H9 (cell line): ENCODE measurements around the gene IBA57. TPM values are rescaled to one million over a fixed set of nuclear protein-coding genes. Genes with fewer than 3 reads are reported as not detected.

Experiments
- DNase-seq: peaks from one replicate; pipeline ENCODE4 v3.0.0-alpha.2; 2017
- H2AFZ ChIP-seq: one replicate; pipeline ENCODE4 v1.6.1; 2013; ENCODE audit warnings: mild to moderate bottlenecking, low read length, control low read depth, moderate library complexity
- H2AK5ac ChIP-seq: 2 replicates; pipeline ENCODE4 v1.6.1; 2013; ENCODE audit warnings: low read length, control low read depth, mixed read lengths; ENCODE audit not compliant: insufficient read length
- H2BK120ac ChIP-seq: one replicate; pipeline ENCODE4 v1.6.1; 2013; ENCODE audit warnings: low read depth, mild to moderate bottlenecking, low read length, control low read depth, inconsistent platforms; ENCODE audit not compliant: poor library complexity, severe bottlenecking
- H2BK12ac ChIP-seq: 2 replicates; pipeline ENCODE4 v1.6.1; 2013; ENCODE audit warnings: low read length, control low read depth, mixed read lengths, low read depth; ENCODE audit not compliant: insufficient read length
- H2BK15ac ChIP-seq: 2 replicates; pipeline ENCODE4 v1.6.1; 2013; ENCODE audit warnings: low read depth, low read length, control low read depth
- H2BK20ac ChIP-seq: one replicate; pipeline ENCODE4 v1.6.1; 2013; ENCODE audit warnings: low read depth, mild to moderate bottlenecking, low read length, control low read depth, inconsistent platforms; ENCODE audit not compliant: poor library complexity, severe bottlenecking
- H2BK5ac ChIP-seq: 2 replicates; pipeline ENCODE4 v1.6.1; 2013; ENCODE audit warnings: low read length, control low read depth, mixed read lengths; ENCODE audit not compliant: insufficient read length
- H3K14ac ChIP-seq: 2 replicates; pipeline ENCODE4 v1.6.1; 2013; ENCODE audit warnings: low read length, control low read depth; ENCODE audit not compliant: insufficient read depth
- H3K18ac ChIP-seq: 2 replicates; pipeline ENCODE4 v1.6.1; 2013; ENCODE audit warnings: low read depth, mild to moderate bottlenecking, mixed read lengths, low read length, control low read depth; ENCODE audit not compliant: insufficient read length
- H3K23ac ChIP-seq: 2 replicates; pipeline ENCODE4 v1.6.1; 2013; ENCODE audit warnings: low read length, control low read depth, mixed read lengths, low read depth; ENCODE audit not compliant: insufficient read length
- H3K23me2 ChIP-seq: 2 replicates; pipeline ENCODE4 v1.6.1; 2013; ENCODE audit warnings: low read depth, mild to moderate bottlenecking, mixed read lengths, low read length, control low read depth; ENCODE audit not compliant: insufficient read length, poor library complexity, severe bottlenecking
- H3K27ac ChIP-seq: 2 replicates; pipeline ENCODE4 v1.5.1; 2013; ENCODE audit warnings: low read length, control low read depth, mixed read lengths, low read depth; ENCODE audit not compliant: insufficient read length
- H3K27me3 ChIP-seq: 2 replicates; pipeline ENCODE4 v1.6.1; 2013; ENCODE audit warnings: low read length, control low read depth, inconsistent platforms; ENCODE audit not compliant: insufficient read depth
- H3K4ac ChIP-seq: 2 replicates; pipeline ENCODE4 v1.6.1; 2013; ENCODE audit warnings: low read depth, mild to moderate bottlenecking, control low read depth, inconsistent platforms, low read length, moderate library complexity
- H3K4me1 ChIP-seq: 2 replicates; pipeline ENCODE4 v1.6.1; 2013; ENCODE audit warnings: low read length, control low read depth, inconsistent platforms; ENCODE audit not compliant: insufficient read depth
- H3K4me2 ChIP-seq: 2 replicates; pipeline ENCODE4 v1.6.1; 2013; ENCODE audit warnings: low read length, control low read depth, mixed read lengths; ENCODE audit not compliant: insufficient read length, insufficient read depth
- H3K56ac ChIP-seq: 2 replicates; pipeline ENCODE4 v1.6.1; 2013; ENCODE audit warnings: low read depth, mild to moderate bottlenecking, mixed read lengths, low read length, control low read depth; ENCODE audit not compliant: insufficient read length
- H3K79me1 ChIP-seq: 2 replicates; pipeline ENCODE4 v1.6.1; 2013; ENCODE audit warnings: low read depth, mild to moderate bottlenecking, moderate library complexity, low read length, control low read depth, inconsistent platforms; ENCODE audit not compliant: insufficient read depth, poor library complexity, severe bottlenecking
- H3K79me2 ChIP-seq: 2 replicates; pipeline ENCODE4 v1.6.1; 2013; ENCODE audit warnings: low read length, control low read depth, inconsistent platforms; ENCODE audit not compliant: insufficient read depth
- H3K9ac ChIP-seq: 2 replicates; pipeline ENCODE4 v1.6.1; 2013; ENCODE audit warnings: low read length, control low read depth, mixed read lengths; ENCODE audit not compliant: insufficient read length; ENCODE audit errors: extremely low read depth
- H3K9me3 ChIP-seq: one replicate; pipeline ENCODE4 v1.6.1; 2013; ENCODE audit warnings: low read depth, low read length, inconsistent platforms; ENCODE audit not compliant: control insufficient read depth
- H3T11ph ChIP-seq: one replicate; pipeline ENCODE4 v1.6.1; 2013; ENCODE audit warnings: mild to moderate bottlenecking, low read length, control low read depth, inconsistent platforms
- H4K20me1 ChIP-seq: one replicate; pipeline ENCODE4 v1.6.1; 2013; ENCODE audit not compliant: control insufficient read depth, insufficient read length, insufficient read depth
- H4K5ac ChIP-seq: 2 replicates; pipeline ENCODE4 v1.6.1; 2013; ENCODE audit warnings: low read depth, mild to moderate bottlenecking, mixed read lengths, low read length, control low read depth; ENCODE audit not compliant: insufficient read length
- H4K8ac ChIP-seq: replicated peaks from 2 replicates; pipeline ENCODE4 v1.6.1; 2013; ENCODE audit warnings: low read length, control low read depth, mixed read lengths, low read depth; ENCODE audit not compliant: insufficient read length
- H4K91ac ChIP-seq: 2 replicates; pipeline ENCODE4 v1.6.1; 2013; ENCODE audit warnings: low read depth, mild to moderate bottlenecking, moderate library complexity, mixed read lengths, low read length, control low read depth; ENCODE audit not compliant: insufficient read length
- H3K27ac Mint-ChIP-seq, 3 experiments: 2 replicates in 2 of 3; 3 replicates in 1 of 3; pipeline ENCODE4 v1.8.0; 2020 to 2021; ENCODE audit warnings: mixed read lengths in 3 of 3, mild to moderate bottlenecking in 1 of 3, moderate library complexity in 1 of 3
- H3K27me3 Mint-ChIP-seq: 2 replicates; pipeline ENCODE4 v1.8.0; 2021; ENCODE audit warnings: low read depth, mild to moderate bottlenecking, moderate library complexity, mixed read lengths
- H3K36me3 Mint-ChIP-seq, 3 experiments: 2 replicates in 2 of 3; 3 replicates in 1 of 3; pipeline ENCODE4 v1.8.0; 2020 to 2021; ENCODE audit warnings: low read depth in 3 of 3, mixed read lengths in 3 of 3; ENCODE audit not compliant: insufficient read depth in 1 of 3
- H3K4me1 Mint-ChIP-seq, 2 experiments: 2 replicates each; pipeline ENCODE4 v1.8.0; 2020; ENCODE audit warnings: mixed read lengths in 2 of 2
- H3K4me3 Mint-ChIP-seq, 2 experiments: 2 replicates in 1 of 2; 3 replicates in 1 of 2; pipeline ENCODE4 v1.8.0; 2020 to 2021; ENCODE audit warnings: mild to moderate bottlenecking in 2 of 2, mixed read lengths in 2 of 2, moderate library complexity in 1 of 2
- H3K9me3 Mint-ChIP-seq, 2 experiments: 2 replicates in 1 of 2; 3 replicates in 1 of 2; pipeline ENCODE4 v1.8.0; 2020; ENCODE audit warnings: mild to moderate bottlenecking in 2 of 2, mixed read lengths in 2 of 2, moderate library complexity in 1 of 2
- CTCF ChIP-seq: fragments of 200-600 bp; sonication (generic); conservative IDR thresholded peaks from 3 replicates; pipeline ENCODE4 v1.8.0; 2021; ENCODE audit warnings: antibody characterized with exemption, mild to moderate bottlenecking
- WGBS: extraction: QIAGEN DNeasy Blood & Tissue Kit; methylation state at CpG from one replicate; pipeline ENCODE4 v1.1.7; 2013; ENCODE audit warnings: missing lambda C conversion rate, low lambda C conversion rate, mixed read lengths; ENCODE audit not compliant: insufficient read length; ENCODE audit errors: extremely low coverage; 5-methylcytosine and 5-hydroxymethylcytosine counted together
- total RNA-seq: library from RNA; stranded (reverse); gene quantifications from 2 replicates; pipeline ENCODE4 v1.2.1, GENCODE V29; 2021

IBA57 gene
- total RNA-seq, 1 experiment from 2014 or later: 12.6 TPM

GRCh38 chr1:228210076-228210651, 44.6 kb downstream of the IBA57 start:
- no peaks in the 10 kb centered on the region for H3K79me1 ChIP-seq
- no peaks in the 10 kb centered on the region for H3K9me3 ChIP-seq
- peaks cover 12% of the 10 kb centered on the region for H3K27me3 Mint-ChIP-seq
- H4K20me1 ChIP-seq: no peaks in the 10 kb centered on the region
- H3K23me2 ChIP-seq: peaks cover 15% of the 10 kb centered on the region
- H3T11ph ChIP-seq: no peak overlapping the region
- H4K8ac ChIP-seq: no peak overlapping the region
- no peak overlapping the region for H2BK12ac ChIP-seq
- H3K4ac ChIP-seq: no peak overlapping the region
- H2AFZ ChIP-seq: no peak overlapping the region
- DNase-seq: no peak
- no peak for TF ChIP-seq CTCF
- H3K27me3 ChIP-seq: no peaks in the 10 kb centered on the region; the same call in 1 of the 2 replicates
- H3K9ac ChIP-seq: no peak overlapping the region
- WGBS: no CpG with 5 or more reads among the region's 11 CpGs
- H2AK5ac ChIP-seq: no peak overlapping the region
- H3K14ac ChIP-seq: no peak overlapping the region
- H3K79me2 ChIP-seq: no peaks in the 10 kb centered on the region
- no peaks in the 10 kb centered on the region; the same call in 1 of the 2 replicates for H3K4me1 ChIP-seq
- peaks cover 2% of the 10 kb centered on the region in 2 experiments; a peak in 2 of 4 replicates for H3K4me1 Mint-ChIP-seq
- no peak overlapping the region for H3K23ac ChIP-seq
- no peaks in the 10 kb centered on the region for H3K9me3 Mint-ChIP-seq
- H3K18ac ChIP-seq: no peak overlapping the region
- H4K91ac ChIP-seq: no peak overlapping the region
- no peak overlapping the region for H3K4me3 Mint-ChIP-seq
- no peak overlapping the region for H3K4me2 ChIP-seq
- H3K27ac ChIP-seq: no peak overlapping the region
- H3K27ac Mint-ChIP-seq: no peak overlapping the region
- no peak overlapping the region for H2BK15ac ChIP-seq
- H2BK120ac ChIP-seq: no peak overlapping the region
- no peaks in the 10 kb centered on the region for H3K36me3 Mint-ChIP-seq
- H2BK20ac ChIP-seq: no peak overlapping the region
- no peak overlapping the region for H4K5ac ChIP-seq
- H2BK5ac ChIP-seq: no peak overlapping the region
- H3K56ac ChIP-seq: no peak overlapping the region
